Measurements from ENCODE around the gene FKBP1A.
"Not testable (repeated sequence)": the region's sequence is repeated elsewhere in the genome, so short reads cannot be mapped to it uniquely, and the experiment has no call there.

FKBP1A gene

DNA sequence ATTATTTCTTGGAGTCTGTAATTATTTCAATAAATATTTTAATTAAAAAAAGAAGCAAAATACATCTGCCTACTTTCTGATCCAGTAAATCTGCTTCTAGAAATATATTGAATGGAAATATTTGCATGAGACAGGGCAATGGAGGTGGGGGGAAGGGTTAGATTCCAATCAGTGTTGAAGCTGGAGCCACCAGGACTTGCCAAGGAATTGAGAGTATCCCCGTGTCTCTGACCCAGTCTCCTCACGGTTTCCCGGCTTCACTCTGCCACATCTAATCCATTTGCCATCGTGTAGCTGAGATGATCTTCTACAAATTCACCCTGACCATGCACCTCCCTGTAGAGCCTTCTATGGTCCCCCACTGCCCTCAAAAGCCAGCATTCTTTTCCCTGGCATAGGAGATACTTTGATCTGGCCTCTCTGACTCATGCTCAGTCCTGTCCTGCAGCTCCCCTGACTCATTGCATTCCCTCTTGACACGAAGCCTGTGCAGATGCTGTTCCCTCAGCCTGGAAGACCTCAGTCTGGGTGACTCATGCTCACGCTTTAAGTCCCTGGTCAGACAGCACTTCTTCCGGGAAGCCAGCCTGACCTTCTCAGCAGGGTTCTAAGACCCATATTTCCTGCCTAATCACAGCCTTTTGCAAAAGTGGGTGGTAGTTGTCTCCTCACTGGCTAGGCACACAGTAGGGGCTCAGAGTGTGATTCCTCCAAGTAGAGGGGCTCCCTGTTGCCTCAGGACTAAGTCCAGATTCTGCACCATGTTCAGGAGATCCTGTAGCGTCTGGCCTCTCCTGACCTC, 23.0 kb upstream of the FKBP1A start:
- no peak for DNase-seq

DNA sequence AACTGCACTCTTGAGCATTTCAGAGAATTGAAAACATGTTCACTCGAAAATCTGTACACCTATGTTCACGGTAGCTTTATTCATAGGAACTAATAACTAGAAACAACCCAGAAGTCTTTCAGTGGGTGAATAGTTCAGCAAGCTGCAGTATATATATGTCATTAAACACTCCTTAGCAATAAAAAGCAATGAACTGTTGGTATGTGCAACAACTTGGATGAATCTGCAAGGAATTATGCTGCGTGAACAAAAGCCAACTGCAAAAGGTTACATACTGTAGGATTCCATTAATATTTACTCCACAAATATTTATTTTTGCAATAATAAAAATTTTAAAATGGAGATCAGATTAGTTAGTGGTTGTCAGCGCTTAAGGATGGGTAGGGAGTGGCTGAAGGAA, 22.1 kb upstream of the FKBP1A start:
- no peak for DNase-seq

DNA sequence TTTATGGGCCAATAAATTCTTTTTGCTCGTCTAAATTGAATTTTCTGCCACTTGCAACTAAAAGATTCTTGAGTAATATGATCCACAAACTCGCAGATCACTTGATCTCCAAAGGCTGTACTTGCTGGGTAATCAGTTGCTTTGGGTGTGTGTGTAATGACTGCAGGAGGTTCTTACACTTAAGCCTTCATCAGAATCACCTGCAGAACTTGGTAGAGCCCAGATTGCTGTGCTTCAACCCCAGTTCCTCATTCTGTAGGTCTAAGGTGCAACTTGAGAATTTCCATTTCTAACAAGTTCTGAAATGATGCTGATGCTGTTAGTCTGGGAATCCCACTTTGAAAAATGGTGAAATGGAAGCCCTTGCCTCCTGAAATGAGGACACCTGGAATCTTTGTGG, 12.9 kb upstream of the FKBP1A start:
- DNase-seq, result no peak

DNA sequence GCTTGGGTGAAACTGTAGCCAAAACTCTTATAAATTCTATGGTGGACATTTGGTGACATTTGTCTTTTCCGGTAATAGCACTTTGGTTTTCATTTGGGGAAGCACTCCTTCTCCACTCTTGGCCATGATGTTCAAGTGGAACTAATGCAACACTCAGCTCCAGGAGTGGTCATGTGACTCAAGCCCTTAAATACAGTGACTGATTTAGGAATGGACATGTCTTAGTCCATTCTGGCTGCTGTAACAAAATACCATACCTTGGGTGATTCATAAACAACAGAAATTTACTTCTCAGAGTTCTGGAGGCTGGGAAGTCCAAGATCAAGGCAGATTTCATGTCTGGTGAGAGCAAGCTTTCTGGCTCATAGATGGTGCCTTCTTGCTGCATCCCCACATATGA, 10.8 kb upstream of the FKBP1A start:
- no peak for DNase-seq

DNA sequence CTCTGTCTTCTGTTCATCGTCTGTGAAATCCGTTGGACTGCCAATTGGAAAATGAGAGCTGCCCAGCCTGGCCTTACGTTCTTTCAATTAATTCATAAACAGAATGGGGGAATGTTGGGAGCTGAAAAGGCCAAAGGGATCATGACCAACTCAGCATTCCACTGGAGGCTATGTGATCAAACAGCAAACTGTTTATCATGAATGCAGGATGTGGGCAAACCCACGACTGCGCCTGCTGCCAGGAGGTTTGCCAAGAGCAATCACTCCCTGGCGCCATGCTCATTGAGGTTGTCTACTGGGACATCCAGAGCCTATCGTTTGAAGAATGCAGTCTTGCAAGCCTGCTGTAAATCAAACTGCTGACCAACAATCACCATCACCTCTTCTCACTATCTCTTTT, 9.3 kb upstream of the FKBP1A start:
- DNase-seq, result peak; percentile 21

DNA sequence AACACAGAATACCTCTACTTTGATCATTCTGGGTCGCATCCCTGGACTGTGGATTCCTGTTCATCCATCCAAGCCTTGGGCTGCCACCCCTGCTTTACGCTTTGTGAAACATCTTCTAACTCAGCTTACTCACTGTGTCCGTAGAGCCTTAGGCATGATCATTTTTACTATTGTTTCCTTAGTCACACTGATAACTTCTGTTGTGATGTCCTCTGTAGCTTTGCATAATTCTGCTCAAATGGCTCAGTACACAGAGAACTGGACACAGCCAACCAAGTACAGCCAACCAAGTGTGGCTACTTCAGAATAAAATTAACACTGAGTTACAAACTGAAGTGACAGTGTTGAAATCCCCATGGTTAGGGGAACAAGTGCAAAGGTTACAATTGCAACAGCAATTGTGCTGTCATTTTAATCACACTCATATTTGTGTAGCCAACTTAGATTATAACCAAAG, 8.6 kb upstream of the FKBP1A start:
- no peak for DNase-seq

DNA sequence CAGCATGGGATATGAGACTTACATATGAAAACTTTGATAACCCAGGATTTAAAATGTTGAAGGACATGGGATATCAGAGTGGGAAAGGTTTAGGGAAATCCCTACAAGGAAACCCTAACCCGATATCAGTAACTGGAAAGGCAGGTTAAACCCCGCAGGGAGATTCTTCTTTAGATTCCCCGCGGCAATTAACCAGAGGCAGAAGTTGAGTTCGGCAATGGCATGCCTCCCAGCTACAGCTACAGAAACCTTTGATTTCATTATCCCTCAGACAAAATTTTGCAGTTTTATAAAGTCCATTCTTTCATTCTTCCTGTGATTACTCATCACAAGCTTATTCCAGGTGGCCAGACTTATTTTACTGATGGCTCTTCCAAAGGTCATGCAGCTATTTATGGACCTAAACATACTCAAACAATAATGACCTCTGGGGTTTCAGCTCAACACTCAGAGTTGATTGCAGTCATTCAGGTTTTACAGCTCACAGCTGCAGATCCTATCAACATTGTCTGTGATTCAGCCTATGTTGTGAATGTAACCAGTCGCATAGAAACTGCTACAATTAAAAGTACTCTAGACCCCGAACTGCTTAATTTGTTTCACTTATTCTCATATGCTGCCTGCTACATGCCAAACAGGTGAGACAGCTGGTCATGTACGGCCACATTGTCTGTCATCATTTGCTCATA, 7.0 kb upstream of the FKBP1A start:
- not testable (repeated sequence) for DNase-seq

DNA sequence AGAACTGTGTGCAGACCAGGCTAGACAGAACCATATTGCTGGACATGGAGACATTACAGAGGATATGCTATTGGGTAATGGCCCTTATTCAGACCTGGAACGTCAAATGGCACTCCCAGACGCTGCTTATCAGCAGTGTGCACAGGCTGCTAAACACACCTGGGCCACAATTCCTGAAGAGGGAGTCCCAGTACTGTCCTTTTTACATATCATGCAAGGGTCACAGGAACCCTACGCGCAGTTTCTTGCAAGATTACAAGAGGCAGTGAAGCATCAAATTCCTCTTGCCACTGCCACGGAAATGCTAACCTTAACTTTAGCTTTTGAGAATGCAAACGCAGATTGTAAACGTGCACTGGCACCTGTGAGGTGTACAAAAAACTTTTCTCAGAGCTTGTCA, 5.3 kb upstream of the FKBP1A start:
- DNase-seq, result not testable (repeated sequence)

DNA sequence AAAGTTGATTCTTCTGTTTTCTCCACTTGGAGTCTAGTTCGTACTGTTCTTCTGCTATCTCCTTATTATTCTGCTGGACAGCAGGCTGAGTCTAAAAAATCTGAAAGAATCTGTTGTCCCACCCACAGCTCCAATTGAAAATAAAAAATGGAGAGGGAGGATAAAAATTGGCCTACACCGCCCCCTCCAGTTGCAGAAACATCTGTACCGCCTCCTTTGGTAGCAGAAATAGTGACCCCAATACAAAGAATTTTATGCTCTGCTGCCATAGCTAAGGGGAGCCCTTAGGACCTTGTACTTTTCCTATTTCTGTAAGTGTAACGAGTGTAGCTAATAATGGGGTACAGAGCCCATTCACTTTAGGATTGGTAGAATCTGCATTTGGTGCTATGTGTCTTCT, 4.9 kb upstream of the FKBP1A start:
- no peak for DNase-seq

DNA sequence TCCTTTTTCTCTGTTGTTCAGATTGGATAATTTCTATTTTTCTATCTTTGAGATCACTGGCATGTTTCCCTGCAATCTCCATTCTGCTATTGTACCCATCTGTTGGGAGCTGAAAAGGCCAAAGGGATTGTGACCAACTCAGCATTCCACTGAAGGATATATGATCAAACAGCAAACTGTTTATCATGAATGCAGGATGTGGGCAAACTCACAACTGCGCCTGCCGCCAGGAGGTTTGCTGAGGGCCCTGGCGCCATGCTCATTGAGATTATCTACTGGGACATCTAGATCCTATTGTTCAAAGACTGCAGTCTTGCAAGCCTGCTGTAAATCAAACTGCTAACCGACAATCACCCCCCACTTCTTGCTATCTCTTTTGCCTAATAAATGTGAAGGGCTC, 3.8 kb upstream of the FKBP1A start:
- DNase-seq, result no peak

DNA sequence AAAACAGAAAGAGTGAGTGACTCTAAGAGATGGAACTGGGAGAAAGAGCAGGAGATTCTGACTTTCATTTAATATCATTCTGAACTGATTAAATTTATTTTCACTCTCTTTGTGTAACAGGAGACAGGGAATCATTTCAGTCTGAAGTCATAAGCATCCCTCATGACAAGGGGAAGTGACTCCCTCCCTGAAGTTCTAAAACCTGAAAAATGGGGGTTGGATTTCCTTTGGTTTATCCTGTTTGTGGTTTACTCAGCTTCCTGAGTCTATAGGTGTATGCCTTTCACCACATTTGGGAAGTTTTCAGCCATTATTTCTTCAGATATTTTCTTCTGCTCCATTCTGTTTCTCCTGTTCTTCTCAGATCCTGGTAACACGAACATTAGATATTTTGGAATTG, 3.4 kb upstream of the FKBP1A start:
- no peak for DNase-seq

DNA sequence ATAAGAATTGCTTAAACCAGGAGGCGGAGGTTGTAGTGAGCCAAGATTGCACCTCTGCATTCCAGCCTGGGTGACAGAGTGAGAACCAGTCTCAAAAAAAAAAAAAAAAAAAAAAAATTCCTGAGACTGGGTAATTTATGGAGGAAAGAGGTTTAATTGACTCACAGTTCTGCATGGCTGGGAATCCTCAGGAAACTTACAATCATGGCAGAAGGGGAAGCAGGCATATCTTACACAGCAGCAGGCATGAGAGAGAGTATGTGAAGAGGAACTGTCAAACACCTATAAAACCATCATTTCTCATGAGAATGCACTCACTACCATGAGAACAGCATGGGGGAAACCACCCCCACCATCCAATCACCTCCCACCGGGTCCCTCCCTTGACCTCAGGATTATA, 1.8 kb upstream of the FKBP1A start:
- no peak for DNase-seq

DNA sequence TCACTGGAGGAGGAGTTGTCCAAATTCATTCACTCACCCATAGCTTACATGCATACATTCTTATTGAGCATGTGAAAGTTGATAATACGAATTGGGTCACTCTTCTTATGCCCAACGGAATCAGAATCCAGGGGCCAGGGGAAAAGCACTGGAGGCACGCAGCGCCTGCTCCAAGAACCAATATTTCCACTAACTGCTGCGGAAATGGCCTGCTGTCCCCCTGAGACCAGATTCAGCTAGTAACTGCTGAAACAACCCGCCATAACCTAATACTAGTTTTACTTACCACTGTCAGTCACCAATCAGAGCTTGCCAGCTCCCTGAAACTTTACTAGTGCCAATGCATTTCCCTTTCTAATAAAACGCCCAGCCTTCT, 641 bp upstream of the FKBP1A start:
- no peak for DNase-seq

DNA sequence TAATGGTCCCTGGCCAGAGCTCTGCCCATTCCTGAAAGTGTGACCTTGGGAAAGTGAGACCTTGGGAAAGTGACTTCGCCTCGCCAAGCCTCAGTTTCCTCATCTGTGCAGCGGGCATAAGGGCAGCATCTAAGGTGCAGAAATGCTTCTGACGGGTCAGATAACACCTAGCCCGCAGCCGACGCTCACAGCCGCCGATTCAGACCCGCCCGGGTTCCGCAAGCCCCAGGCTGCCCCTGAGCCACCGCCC, 486 bp downstream of the FKBP1A start:
- DNase-seq, result peak; percentile 68

DNA sequence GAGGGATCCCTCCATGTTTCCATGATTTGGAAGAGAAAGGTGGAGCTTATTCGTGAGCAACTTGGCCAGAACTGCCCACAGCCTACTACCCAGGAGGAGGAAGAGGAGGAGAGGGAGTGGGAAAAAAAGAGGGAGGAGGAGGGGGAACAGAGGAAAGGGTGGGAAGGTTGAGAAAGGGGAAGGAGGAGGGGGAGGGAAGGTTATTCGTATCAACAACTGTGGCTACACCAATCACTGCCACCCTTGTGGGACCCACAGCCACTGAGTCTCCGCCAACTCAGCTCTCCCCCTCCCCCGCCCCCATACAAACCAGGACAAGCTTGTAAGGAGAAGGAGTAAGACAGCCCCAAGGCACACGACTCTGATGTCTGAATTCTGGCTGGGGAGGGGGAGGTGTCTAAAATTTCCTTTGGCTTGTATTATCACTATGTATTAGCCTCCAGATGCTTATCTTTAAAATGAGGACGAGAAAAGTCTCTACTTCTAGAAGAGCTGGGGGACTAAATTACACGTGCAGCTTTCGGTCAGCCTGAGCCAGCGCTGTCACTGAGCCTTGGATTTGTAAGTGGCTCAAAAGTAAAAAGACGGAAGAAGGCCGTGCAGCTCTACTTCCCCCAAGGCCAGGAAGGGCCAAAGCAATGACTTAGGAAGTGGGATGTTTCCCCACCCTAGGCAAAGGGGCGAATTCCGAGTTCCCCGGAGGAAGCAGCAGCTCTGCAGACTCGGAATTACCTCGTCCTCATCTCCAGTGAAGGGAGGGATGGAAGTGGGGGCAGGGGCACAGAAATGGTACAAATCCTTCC, 1.0 kb downstream of the FKBP1A start:
- DNase-seq, result peak; percentile 44

DNA sequence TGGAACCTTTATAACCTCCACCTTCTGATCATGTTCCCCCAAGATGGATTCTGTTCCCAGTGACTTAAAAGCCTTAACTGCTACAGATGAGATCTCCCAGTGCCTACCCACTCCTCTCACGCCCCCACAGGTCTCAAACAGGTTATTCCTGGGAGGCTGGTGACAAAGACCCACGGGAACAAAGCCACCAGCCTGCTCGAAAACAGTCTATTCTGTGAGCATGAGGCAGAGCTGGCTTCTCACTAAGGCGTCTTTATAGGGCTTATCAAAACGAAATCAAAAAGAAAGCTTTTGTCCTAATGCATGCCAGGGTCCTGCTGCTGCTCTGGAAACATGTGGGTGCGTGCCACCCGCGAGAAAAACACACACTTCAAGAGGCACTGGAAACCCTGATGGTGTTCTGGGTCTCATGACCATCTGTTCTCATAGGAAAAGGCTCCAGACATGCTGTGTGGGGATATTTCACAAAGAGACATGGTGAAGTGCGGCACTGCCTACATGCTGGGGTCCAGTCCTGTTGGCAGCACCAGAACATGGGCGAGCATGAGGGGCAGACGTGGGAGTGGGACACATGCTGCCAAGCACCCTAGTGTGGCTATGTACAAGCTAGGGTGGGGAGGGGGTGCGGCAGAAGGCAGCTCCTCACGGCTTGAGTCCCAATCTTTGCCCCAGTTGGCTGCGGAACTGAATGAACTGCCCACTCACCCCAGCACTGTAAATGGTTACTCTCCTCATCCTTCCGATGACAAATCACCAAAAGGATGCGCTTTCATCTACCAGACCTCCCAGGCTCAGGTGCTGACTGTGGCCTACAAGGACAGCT, 2.1 kb downstream of the FKBP1A start:
- DNase-seq, result no peak

DNA sequence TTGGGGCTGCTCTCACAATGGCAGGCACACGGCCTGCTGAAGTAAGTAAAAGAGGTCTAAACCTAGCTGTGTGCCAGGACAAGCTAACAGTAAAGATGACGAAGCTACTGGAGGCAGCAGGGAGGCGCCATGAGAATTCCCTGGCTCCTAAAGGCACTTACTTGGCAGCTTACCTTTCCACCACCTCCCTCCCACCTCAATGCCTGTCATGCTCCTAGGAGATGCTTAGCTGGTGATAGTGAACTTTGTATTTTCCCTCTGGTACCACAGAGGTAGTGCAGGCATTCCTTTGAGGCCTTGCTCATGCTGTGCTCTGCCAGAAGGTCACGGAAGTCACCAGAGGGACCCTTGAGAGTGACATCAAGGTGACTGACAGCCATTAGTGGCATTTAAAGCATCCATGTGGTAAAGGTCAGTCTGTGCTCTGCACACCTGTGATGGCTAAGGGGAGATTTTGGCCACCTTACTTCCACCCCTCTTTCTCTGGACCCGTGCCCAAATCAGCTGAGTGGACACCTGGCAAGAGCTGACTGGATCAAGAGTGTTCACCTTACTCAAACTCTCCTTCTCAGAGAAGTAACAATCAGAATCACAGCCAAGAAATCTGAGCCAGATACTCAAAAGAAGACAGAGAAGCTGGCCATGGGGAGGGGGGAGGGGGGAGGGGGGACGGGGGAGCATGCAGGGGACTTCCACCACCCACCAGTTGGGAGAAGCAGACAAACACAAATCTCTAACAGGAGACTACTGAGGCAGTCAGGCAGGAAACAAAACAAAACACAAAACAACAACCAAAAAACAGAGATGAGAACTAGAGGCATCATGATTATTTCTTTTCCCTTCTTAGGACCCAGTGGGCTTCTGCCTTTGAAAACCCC, 2.9 kb downstream of the FKBP1A start:
- DNase-seq, result no peak

DNA sequence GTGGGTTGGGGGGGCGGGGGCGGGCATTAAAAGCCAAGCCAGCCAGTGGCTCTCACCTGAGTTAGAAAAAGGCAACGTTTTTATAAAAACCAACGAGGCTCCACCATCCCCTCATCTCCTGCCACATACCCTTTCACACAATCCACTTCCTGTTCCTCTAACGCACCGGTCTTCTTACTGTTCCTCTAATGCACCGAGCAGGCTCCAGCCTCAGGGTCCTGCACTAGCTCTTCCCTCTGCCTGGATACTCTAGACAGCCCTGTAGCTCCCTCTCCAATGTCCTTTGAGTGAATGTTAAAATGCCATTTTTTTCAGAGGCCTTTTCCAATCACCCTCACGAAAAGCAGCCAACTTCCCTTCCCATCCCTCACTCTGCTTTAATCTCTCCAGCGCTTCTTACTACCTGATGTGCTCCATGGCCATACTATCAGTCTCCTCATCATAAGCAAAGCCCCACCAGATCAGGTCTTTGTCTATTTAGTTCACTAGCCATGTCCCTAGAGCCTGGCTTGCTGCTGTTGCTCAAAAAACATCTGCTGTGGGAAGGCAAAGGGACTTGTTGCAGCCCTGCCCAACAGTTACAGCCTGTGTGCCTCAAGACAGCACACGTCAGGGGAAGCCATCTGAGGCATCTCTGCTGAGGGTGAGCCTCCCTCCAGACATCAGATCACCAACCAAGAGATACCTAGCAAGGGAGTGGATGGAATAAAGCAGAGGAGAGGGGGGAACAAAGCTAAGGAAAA, 3.9 kb downstream of the FKBP1A start:
- DNase-seq, result peak; percentile 49

DNA sequence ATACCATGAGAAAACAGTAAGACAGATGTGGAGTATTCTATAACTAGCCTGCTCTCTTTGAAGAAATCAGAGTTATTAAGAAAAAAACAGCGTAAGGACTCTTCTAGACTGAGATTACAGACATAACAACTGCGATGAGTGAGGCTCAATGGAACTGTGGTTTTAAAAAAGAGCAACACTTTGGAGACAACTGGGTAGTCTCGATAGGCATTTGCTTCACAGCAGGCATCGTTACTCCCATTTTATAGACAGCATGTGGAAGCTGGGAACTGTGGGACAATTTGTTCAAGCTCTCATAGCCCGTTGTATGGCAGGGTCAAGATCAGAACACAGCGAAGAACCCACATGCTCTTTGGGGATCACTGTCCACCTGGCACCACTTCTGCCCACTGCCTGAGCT, 4.6 kb downstream of the FKBP1A start:
- no peak for DNase-seq

DNA sequence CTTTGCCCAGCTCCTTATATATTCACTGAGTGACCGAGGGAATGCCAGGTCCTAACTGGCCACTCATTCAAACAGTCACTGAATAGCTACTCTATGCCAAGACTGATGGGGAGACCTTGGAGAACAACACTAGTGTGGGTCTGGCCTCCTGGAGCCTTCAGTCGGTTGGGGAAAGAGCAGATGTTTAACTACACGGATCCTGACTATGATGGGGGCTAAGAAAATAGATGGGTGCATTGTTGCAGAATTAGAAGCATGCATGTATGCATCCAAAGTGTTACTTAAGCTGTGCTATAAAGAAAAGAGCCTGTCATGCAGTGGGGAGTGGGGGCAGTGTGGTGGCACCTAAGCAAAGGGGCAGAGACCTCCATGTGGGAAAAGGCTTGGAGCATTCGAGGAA, 6.5 kb downstream of the FKBP1A start:
- DNase-seq, result no peak

DNA sequence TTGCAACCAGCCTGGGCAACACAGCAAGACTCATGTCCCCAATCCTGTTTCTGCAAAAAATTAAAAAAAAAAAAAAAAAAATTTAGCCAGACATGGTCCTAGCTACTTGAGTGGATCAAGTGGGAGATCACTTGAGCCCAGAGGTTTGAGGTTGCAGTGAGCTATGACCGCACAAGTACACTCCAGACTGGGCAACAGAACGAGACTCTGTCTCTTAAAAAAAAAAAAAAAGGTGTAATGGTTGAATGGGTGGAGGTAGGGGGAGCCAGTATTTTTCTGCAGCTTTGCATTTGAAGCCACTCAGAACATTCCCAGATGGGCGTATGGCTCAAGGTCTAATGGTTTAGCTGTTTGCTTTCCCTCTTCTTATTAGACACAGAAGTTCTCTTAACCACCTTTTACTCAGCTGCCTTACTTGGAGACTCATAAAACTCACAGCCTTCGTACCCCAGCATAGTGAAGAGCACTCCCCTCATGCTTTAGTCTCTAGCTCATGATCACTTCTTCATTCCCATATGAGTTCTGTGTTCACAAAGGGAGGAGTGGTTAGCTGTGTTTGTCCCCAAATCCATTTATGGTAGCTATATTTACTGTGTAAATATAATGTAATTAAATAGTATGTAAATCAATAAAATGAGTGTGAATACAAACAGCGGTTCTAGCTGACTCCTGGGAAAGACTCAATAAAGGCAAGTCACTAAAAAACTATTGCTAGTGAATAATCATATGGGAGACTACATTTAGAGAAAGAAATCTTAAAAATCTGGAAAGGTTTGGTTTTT, 9.0 kb downstream of the FKBP1A start:
- no peak for DNase-seq
